Measurements from ENCODE around the gene ZNF784.

GRCh38 chr19:55609326-55609725, 15.0 kb downstream of the ZNF784 start:
- TF ChIP-seq, protein P1, sequence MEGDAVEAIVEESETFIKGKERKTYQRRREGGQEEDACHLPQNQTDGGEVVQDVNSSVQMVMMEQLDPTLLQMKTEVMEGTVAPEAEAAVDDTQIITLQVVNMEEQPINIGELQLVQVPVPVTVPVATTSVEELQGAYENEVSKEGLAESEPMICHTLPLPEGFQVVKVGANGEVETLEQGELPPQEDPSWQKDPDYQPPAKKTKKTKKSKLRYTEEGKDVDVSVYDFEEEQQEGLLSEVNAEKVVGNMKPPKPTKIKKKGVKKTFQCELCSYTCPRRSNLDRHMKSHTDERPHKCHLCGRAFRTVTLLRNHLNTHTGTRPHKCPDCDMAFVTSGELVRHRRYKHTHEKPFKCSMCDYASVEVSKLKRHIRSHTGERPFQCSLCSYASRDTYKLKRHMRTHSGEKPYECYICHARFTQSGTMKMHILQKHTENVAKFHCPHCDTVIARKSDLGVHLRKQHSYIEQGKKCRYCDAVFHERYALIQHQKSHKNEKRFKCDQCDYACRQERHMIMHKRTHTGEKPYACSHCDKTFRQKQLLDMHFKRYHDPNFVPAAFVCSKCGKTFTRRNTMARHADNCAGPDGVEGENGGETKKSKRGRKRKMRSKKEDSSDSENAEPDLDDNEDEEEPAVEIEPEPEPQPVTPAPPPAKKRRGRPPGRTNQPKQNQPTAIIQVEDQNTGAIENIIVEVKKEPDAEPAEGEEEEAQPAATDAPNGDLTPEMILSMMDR (IDR thresholded peaks at IDR 0.05; ENCODE audit: insufficient read depth, low read length, poor library complexity, severe bottlenecking): no peak
- no peak for TF ChIP-seq EZH2phosphoT487 (conservative IDR thresholded peaks at IDR 0.05; ENCODE audit: low read length)

Data from SU-DHL-6 (cell line).